Measurements from ENCODE around the gene NSG1.
"Not testable (repeated sequence)": the region's sequence is repeated elsewhere in the genome, so short reads cannot be mapped to it uniquely, and the experiment has no call there.

The NSG1 gene

GRCh38 chr4:4415806-4416805 is 29.2 kb downstream of the NSG1 start:
- DNase-seq (ENCODE audit: low read depth, low spot score): no peak

DNA sequence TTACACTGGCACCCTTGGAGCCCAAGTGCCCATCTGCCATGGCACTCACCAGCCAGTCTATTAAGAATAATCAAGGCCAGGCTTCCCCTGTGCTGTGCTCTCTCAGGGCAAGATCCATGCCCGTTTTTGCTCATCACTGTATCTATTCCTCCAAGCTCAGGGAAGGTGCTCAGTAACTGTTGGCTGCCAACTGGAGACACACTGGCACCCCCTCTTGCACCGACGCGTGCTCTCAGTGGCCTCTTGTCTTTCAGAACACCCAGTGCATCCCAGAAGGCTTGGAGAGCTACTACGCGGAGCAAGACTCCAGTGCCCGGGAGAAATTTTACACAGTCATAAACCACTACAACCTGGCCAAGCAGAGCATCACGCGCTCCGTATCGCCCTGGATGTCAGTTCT is 30.1 kb downstream of the NSG1 start:
- DNase-seq (ENCODE audit: low read depth, low spot score): no peak

DNA sequence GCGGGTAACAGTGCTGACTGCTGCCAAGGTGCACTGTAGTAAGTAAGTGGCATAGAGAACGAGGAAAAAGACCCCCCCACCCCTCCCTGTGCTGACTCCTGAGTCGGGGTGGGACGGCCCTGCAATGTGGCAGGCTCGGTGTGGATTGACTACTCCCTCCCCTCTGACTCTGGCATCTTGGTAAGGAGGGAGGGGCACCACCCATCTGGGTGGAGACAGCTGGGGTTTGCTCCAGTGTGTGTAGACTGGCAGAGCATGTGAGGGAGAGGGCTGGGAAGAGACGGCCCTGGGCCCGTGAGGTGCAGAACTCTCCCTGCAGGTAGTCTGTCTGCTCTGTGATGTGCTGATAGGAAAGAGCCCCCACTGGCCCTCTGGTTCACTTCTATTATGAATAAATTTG is 31.0 kb downstream of the NSG1 start:
- no peak for DNase-seq (ENCODE audit: low read depth, low spot score)

GRCh38 chr4:4418676-4419390 is 31.9 kb downstream of the NSG1 start:
- DNase-seq (ENCODE audit: low read depth, low spot score): no peak

DNA sequence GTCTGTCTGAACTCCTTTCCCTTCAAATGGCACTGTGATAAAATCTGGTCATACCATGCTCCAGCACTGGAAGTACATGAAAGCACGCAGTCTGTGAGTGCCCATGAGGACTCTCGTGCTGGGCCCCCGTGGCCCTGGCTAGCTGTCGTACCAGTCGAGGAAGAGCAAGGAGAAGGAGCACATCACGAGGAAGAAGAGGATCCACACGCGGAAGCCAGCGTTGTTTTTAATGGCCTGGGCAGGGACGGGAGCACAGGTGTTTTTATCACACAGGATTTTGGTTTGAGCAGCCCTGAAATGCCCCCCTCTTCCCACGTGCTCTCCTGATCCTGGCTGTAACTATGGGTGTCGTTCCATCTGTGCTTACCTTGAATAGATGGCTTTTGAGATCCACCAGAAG is 33.0 kb downstream of the NSG1 start:
- DNase-seq (ENCODE audit: low read depth, low spot score): no peak

DNA sequence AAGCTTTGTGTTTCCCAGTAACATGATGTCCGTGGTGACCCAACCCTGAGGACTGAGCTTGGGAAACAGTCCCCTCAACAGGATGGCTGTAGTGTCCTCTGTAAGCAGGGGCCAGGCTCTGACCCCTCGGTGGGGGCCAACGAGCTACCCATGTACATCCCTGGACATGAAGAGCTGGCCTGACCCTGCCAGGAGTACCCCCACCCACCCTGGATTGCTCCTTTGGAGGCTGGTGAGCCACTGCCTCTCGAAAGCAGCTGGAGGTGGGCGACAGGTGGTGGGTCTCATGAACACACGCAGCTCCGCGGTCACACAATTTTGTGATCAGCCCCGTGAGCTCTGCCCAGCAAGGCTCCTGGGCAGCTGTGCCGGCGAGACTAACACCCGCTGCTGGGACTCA is 33.5 kb downstream of the NSG1 start:
- no peak for DNase-seq (ENCODE audit: low read depth, low spot score)

- DNase-seq (ENCODE audit: low read depth, low spot score): no peak
Observed at GRCh38 chr4:4421356-4421755, 34.5 kb downstream of the NSG1 start.

- not testable (repeated sequence) for DNase-seq (ENCODE audit: low read depth, low spot score)
Observed at GRCh38 chr4:4422117-4422516, 35.2 kb downstream of the NSG1 start.

GRCh38 chr4:4422856-4423499 is 36.1 kb downstream of the NSG1 start:
- no peak for DNase-seq (ENCODE audit: low read depth, low spot score)

GRCh38 chr4:4423706-4424498 is 37.0 kb downstream of the NSG1 start:
- DNase-seq (ENCODE audit: low read depth, low spot score): no peak

GRCh38 chr4:4424499-4425115 is 37.7 kb downstream of the NSG1 start:
- no peak for DNase-seq (ENCODE audit: low read depth, low spot score)

DNA sequence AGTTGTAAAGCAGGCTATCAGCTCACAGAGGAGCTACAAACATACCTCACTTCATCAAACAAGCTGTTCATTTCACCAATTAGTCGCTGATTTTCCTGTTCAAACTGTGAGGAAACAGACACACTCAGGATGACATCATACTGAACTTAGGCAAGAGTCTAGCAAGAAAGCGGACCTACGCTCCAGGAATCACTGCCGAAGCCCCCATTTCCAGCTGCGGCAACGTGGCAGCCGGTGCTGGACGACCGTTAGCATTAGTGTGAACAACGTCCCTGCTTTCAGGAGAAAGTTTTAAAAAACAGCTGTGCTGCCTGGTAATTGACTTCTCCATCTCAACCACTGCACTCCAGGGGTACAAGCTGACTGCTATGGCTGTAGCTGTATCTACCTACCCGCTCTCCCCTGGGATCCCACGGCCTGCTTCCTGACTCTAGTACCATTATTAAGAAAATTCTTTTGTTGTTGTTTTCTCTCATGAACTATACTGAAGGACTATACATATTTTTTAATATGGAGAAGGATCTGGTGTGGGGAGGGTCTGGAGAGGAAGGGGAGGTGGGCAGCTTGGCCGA is 38.3 kb downstream of the NSG1 start:
- no peak for DNase-seq (ENCODE audit: low read depth, low spot score)

GRCh38 chr4:4425696-4426095 is 38.8 kb downstream of the NSG1 start:
- no peak for DNase-seq (ENCODE audit: low read depth, low spot score)

DNA sequence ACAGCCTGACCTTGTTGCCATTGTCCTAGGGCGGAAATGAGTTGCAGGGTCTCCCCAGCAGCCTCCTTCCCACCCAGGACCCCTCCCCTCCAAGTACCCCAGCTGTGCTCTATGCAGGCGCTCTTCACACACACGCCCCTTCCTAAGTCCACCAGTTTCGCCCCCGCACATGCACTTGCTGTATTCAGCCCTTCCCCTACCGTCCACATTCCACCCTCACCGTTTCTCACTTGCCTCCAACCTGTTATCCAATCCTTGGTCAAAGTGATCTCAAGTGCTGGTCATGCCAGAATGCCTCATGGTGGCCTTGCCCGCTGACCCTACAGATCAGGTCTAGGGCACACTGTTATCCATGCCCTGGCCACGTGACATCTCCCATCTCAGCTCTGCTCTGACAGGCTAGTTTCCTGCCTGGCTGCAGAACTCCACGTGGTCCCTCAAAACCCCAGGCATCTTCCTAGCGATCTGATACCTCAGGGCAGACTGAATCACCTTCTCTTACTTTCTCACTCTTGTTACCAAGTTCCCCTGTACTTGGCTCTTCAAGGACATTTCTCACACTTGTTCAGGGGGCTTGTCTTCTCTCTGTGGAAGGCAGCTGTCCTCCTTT is 39.7 kb downstream of the NSG1 start:
- DNase-seq (ENCODE audit: low read depth, low spot score): no peak

DNA sequence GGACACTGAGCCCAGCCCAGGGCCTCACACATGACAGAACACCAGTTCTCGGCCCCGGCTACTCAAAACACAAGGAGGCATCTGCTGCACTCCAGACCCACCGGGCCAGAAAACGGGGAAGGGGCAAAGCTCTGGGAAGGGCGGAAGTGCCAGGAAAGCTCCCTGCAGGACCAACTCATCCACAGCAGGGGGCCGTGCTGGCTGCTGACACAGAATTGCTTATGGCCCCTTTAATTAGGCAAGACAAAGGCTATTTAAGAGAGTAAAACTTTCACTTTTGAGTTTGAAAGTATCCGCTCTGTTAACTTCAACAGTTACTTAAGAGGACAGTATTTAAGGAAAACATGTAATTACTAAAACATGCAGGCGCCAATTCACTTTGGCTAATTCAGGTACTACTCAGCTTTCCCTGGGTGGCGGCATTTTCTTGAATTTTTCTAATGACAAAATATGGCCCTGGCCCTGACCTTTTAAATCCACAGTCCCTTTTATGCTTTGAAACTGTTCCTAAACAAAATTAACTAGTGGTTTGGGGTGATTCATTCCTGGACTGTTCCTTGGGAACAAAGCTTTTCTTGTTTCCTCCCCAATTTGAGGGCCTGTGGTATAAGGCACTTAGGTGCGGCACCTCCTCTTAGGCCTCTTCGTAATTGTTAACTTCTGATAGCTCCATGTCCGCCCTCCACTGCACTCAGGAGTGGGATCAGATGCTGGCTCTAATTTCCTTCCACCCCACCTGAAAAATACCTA is 40.4 kb downstream of the NSG1 start:
- DNase-seq (ENCODE audit: low read depth, low spot score): no peak

DNA sequence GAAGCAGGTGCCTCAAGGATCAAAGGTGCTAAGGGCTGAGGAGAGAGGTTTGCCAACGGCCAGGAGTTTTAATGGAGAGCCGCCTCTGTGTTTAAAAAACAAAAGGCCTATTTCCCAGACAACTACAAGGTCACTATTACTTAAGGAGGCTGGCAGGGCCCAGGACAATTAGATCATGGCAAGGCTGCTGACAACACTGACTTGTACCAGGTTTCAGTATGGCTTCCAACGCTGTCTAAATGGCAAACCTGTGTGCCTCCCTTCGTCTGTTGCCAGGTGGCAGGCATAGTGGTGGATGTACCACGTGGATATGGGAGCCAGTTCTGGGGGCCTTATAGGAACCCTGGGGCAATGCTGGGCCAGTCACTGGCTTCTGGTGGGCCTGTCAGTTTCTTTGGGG is 41.0 kb downstream of the NSG1 start:
- no peak for DNase-seq (ENCODE audit: low read depth, low spot score)

- DNase-seq (ENCODE audit: low read depth, low spot score): no peak
Observed at GRCh38 chr4:4428966-4429875, 42.3 kb downstream of the NSG1 start.

DNA sequence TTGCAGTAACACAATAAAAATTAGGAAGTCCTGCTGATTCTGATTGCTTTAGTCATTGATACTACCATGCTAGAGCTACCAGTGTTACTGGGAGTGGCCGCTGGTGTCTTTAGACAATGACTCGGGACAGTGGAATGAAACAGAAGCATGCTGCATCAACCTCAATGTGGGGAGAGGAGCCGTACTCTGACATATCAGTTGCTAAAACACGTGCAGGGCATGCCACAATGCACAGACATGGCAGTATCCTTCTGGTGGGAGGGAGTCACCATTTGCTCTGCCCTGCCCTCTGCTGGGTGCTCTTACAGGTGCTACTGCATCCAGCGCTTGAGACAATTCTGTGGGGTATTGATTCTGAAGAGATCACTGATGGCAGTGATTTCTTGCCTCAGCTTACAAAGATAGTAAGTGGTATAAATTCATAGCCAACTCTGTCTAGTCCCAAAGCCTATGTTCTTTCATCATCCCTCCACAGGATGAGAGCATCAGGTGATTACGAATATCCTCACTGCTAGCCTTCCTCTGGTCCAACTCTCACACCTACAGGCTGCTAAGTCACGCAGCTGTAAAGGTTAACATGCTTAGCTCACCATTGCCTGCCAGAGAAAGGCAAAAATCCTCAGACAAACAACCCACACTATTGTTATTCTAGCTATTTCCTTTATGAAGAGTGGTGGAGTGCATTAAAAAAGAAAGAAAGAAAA is 43.7 kb downstream of the NSG1 start:
- no peak for DNase-seq (ENCODE audit: low read depth, low spot score)

Measured in activated naive CD8-positive, alpha-beta T cell treated with anti-CD3 and anti-CD28 coated beads, Interleukin-2, amount 50 U/mL, for 16 hours (primary cell).